ENCODE results near the gene PBRM1. TPM values are rescaled to one million over a fixed set of nuclear protein-coding genes. Genes with fewer than 3 reads are reported as not detected.

Gene PBRM1
- total RNA-seq, 1 donor from 2014 or later, result 65.7 TPM

- H3K27ac Mint-ChIP-seq, result no peak overlapping the region
- no peak for DNase-seq
- no peak overlapping the region for H3K4me3 Mint-ChIP-seq
- intact Hi-C loops (cut with micrococcal nuclease), result loop anchor here (10.0 kb wide), 1 partner anchor 51 kb away; no protein-coding TSS in a partner anchor
- peaks cover 2% of the 10 kb centered on the region for H3K4me1 Mint-ChIP-seq
- no peaks in the 10 kb centered on the region for H3K27me3 Mint-ChIP-seq
- peaks cover 46% of the 10 kb centered on the region for H3K36me3 Mint-ChIP-seq (ENCODE audit: low read depth)
- no peaks in the 10 kb centered on the region for H3K9me3 Mint-ChIP-seq
Observed at GRCh38 chr3:52563984-52564383, 121.7 kb downstream of the PBRM1 start.

GRCh38 chr3:52561028-52561747 lies 124.5 kb downstream of the PBRM1 start:
- Mint-ChIP-seq H3K4me3 (no peak overlapping the region), H3K9me3 (no peaks in the 10 kb centered on the region), H3K4me1 (peaks cover 2% of the 10 kb centered on the region), H3K27me3 (no peaks in the 10 kb centered on the region), H3K27ac (no peak overlapping the region), H3K36me3 (ENCODE audit: low read depth) (peaks cover 47% of the 10 kb centered on the region)
- intact Hi-C loops (cut with micrococcal nuclease), result loop anchor here (10.0 kb wide), 1 partner anchor 54 kb away; no protein-coding TSS in a partner anchor
- no peak for DNase-seq

- Mint-ChIP-seq H3K4me1 (peaks cover 4% of the 10 kb centered on the region), H3K27ac (no peak overlapping the region), H3K4me3 (no peak overlapping the region), H3K36me3 (ENCODE audit: low read depth) (peaks cover 51% of the 10 kb centered on the region), H3K9me3 (no peaks in the 10 kb centered on the region), H3K27me3 (no peaks in the 10 kb centered on the region)
- intact Hi-C loops (cut with micrococcal nuclease), result no loop called here
- DNase-seq, result no peak
Observed at GRCh38 chr3:52558436-52558835, 127.3 kb downstream of the PBRM1 start.

- Mint-ChIP-seq H3K36me3 (ENCODE audit: low read depth) (peaks cover 42% of the 10 kb centered on the region), H3K4me1 (peaks cover 4% of the 10 kb centered on the region), H3K4me3 (no peak overlapping the region), H3K27me3 (no peaks in the 10 kb centered on the region), H3K27ac (no peak overlapping the region), H3K9me3 (no peaks in the 10 kb centered on the region)
- intact Hi-C loops (cut with micrococcal nuclease), result no loop called here
- no peak for DNase-seq
Observed at GRCh38 chr3:52557011-52557960, 128.4 kb downstream of the PBRM1 start.

- peaks cover 49% of the 10 kb centered on the region for H3K36me3 Mint-ChIP-seq (ENCODE audit: low read depth)
- no peaks in the 10 kb centered on the region for H3K27me3 Mint-ChIP-seq
- H3K4me3 Mint-ChIP-seq, result no peak overlapping the region
- no peak overlapping the region for H3K27ac Mint-ChIP-seq
- peaks cover 5% of the 10 kb centered on the region for H3K4me1 Mint-ChIP-seq
- DNase-seq, result no peak
- intact Hi-C loops (cut with micrococcal nuclease), result no loop called here
- H3K9me3 Mint-ChIP-seq, result no peaks in the 10 kb centered on the region
Observed at GRCh38 chr3:52555056-52555455, 130.7 kb downstream of the PBRM1 start.

- no peaks in the 10 kb centered on the region for H3K27me3 Mint-ChIP-seq
- H3K36me3 Mint-ChIP-seq (ENCODE audit: low read depth), result peaks cover 45% of the 10 kb centered on the region
- H3K4me1 Mint-ChIP-seq, result peaks cover 6% of the 10 kb centered on the region
- no peak overlapping the region for H3K4me3 Mint-ChIP-seq
- intact Hi-C loops (cut with micrococcal nuclease), result no loop called here
- DNase-seq, result no peak
- no peak overlapping the region for H3K27ac Mint-ChIP-seq
- H3K9me3 Mint-ChIP-seq, result no peaks in the 10 kb centered on the region
Observed at GRCh38 chr3:52554026-52554755, 131.5 kb downstream of the PBRM1 start.

- H3K27me3 Mint-ChIP-seq, result no peaks in the 10 kb centered on the region
- H3K36me3 Mint-ChIP-seq (ENCODE audit: low read depth), result peaks cover 44% of the 10 kb centered on the region
- no peak overlapping the region for H3K4me3 Mint-ChIP-seq
- intact Hi-C loops (cut with micrococcal nuclease), result no loop called here
- no peak overlapping the region for H3K27ac Mint-ChIP-seq
- peaks cover 7% of the 10 kb centered on the region for H3K4me1 Mint-ChIP-seq
- no peak for DNase-seq
- no peaks in the 10 kb centered on the region for H3K9me3 Mint-ChIP-seq
Observed at GRCh38 chr3:52552089-52552488, 133.6 kb downstream of the PBRM1 start.

GRCh38 chr3:52551118-52551517 lies 134.6 kb downstream of the PBRM1 start:
- Mint-ChIP-seq H3K4me1 (peaks cover 7% of the 10 kb centered on the region), H3K4me3 (no peak overlapping the region), H3K36me3 (ENCODE audit: low read depth) (peaks cover 45% of the 10 kb centered on the region), H3K9me3 (no peaks in the 10 kb centered on the region), H3K27me3 (no peaks in the 10 kb centered on the region), H3K27ac (no peak overlapping the region)
- intact Hi-C loops (cut with micrococcal nuclease), result no loop called here
- DNase-seq, result no peak

- no peaks in the 10 kb centered on the region for H3K27me3 Mint-ChIP-seq
- H3K27ac Mint-ChIP-seq, result no peak overlapping the region
- DNase-seq, result no peak
- H3K9me3 Mint-ChIP-seq, result no peaks in the 10 kb centered on the region
- H3K4me1 Mint-ChIP-seq, result peaks cover 6% of the 10 kb centered on the region
- intact Hi-C loops (cut with micrococcal nuclease), result no loop called here
- no peak overlapping the region for H3K4me3 Mint-ChIP-seq
- peaks cover 51% of the 10 kb centered on the region for H3K36me3 Mint-ChIP-seq (ENCODE audit: low read depth)
Observed at GRCh38 chr3:52547143-52547542, 138.6 kb downstream of the PBRM1 start.

GRCh38 chr3:52546111-52546901 lies 139.4 kb downstream of the PBRM1 start:
- H3K27ac Mint-ChIP-seq, result no peak overlapping the region
- peaks cover 49% of the 10 kb centered on the region for H3K36me3 Mint-ChIP-seq (ENCODE audit: low read depth)
- H3K4me1 Mint-ChIP-seq, result peaks cover 6% of the 10 kb centered on the region
- H3K27me3 Mint-ChIP-seq, result no peaks in the 10 kb centered on the region
- no peaks in the 10 kb centered on the region for H3K9me3 Mint-ChIP-seq
- H3K4me3 Mint-ChIP-seq, result no peak overlapping the region
- no peak for DNase-seq
- intact Hi-C loops (cut with micrococcal nuclease), result no loop called here

- Mint-ChIP-seq H3K27ac (no peak overlapping the region), H3K27me3 (no peaks in the 10 kb centered on the region), H3K36me3 (ENCODE audit: low read depth) (peaks cover 43% of the 10 kb centered on the region), H3K4me3 (no peak overlapping the region), H3K4me1 (peaks cover 8% of the 10 kb centered on the region), H3K9me3 (no peaks in the 10 kb centered on the region)
- intact Hi-C loops (cut with micrococcal nuclease), result no loop called here
- no peak for DNase-seq
Observed at GRCh38 chr3:52544937-52545336, 140.8 kb downstream of the PBRM1 start.

GRCh38 chr3:52541050-52541449 lies 144.7 kb downstream of the PBRM1 start:
- peak overlapping the region; percentile 6 for H3K27ac Mint-ChIP-seq
- peaks cover 26% of the 10 kb centered on the region for H3K4me1 Mint-ChIP-seq
- H3K4me3 Mint-ChIP-seq, result no peak overlapping the region
- no peaks in the 10 kb centered on the region for H3K27me3 Mint-ChIP-seq
- DNase-seq, result no peak
- H3K36me3 Mint-ChIP-seq (ENCODE audit: low read depth), result peaks cover 45% of the 10 kb centered on the region
- intact Hi-C loops (cut with micrococcal nuclease), result no loop called here
- peaks cover 7% of the 10 kb centered on the region for H3K9me3 Mint-ChIP-seq
